GM19099 (cell line): ENCODE data around the gene TEAD1.

Experiments used
- POLR2A ChIP-seq: IDR thresholded peaks from 3 replicates; pipeline ENCODE4 v1.6.1; 2011; ENCODE audit warnings: low read depth; ENCODE audit not compliant: insufficient read length; ENCODE audit errors: extremely low read depth

TEAD1 gene

GRCh38 chr11:12800871-12801270, 126.7 kb downstream of the TEAD1 start:
- no peak for TF ChIP-seq POLR2A

DNA sequence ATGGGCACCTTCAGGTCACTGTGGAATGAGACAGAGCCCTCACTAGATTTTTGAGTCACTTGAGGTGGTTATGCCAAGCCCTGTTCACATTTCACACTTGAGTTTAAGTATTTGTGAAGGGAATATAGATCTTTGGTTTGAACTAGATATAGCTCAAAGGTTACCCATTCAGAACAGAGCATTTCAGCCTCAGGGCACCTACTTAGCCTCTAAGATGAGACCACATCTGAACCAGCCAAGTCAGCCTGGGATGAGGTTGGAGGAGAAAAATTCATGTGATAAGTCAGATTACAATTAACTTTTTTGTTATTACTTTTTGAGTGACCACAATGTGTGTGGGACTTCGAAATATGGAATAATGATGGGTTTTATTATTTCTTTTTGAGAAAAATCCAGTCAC, 127.8 kb downstream of the TEAD1 start:
- TF ChIP-seq POLR2A: no peak

- no peak for TF ChIP-seq POLR2A
Observed at GRCh38 chr11:12802418-12803085, 128.3 kb downstream of the TEAD1 start.

- TF ChIP-seq POLR2A: no peak
Observed at GRCh38 chr11:12803086-12803826, 129.0 kb downstream of the TEAD1 start.

GRCh38 chr11:12806113-12806512, 131.9 kb downstream of the TEAD1 start:
- no peak for TF ChIP-seq POLR2A

GRCh38 chr11:12807621-12808020, 133.4 kb downstream of the TEAD1 start:
- TF ChIP-seq POLR2A: no peak

DNA sequence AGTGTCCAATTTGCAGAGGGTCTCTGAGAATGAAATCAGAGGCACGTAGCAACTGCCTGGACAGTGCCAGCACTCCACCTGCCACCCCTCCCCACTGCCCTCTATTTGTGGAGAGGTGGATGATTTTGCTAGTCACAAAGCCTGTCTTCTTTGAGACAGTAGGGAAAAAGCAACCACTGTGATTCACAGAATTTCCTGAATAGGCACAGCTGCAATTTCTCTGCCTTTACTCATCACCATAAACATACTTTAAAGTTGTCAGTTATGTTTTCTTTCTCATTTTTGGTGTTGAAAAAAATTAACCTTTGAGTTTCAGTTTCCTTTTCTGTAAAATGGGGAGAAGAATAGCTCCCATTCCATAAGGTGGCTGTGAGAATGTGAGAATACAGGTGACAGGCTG, 134.3 kb downstream of the TEAD1 start:
- no peak for TF ChIP-seq POLR2A

GRCh38 chr11:12809364-12809763, 135.1 kb downstream of the TEAD1 start:
- TF ChIP-seq POLR2A: no peak

DNA sequence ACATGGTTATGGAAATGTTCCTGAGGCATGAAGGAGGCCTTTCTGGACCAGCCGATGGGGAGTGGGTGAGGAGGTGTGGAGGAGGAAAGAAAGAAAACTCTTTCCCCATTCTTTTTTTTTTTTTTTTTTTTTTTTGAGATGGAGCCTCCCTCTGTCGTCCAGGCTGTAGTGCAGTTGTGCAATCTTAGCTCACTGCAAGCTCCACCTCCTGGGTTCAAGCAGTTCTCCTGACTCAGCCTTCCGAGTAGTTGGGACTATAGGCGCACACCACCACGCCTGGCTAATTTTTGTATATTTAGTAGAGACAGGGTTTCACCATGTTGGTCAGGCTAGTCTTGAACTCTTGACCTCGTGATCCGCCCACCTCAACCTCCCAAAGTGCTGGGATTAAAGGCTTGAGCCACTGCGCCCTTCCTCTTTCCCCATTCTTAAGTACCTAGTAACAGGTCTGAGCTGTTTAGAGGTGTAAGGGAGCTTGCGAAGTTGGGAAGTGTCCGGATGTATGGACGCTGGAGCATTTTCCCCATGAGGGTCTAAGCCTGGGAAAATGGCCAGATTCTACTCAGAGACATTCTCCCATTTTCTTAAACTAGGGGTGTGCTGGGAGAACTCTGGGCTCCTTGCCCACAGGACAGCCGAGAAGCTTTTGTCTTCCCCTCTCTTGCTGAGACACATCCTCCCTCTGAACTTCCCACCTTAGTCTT, 135.8 kb downstream of the TEAD1 start:
- no peak for TF ChIP-seq POLR2A

GRCh38 chr11:12810568-12810894, 136.3 kb downstream of the TEAD1 start:
- no peak for TF ChIP-seq POLR2A

DNA sequence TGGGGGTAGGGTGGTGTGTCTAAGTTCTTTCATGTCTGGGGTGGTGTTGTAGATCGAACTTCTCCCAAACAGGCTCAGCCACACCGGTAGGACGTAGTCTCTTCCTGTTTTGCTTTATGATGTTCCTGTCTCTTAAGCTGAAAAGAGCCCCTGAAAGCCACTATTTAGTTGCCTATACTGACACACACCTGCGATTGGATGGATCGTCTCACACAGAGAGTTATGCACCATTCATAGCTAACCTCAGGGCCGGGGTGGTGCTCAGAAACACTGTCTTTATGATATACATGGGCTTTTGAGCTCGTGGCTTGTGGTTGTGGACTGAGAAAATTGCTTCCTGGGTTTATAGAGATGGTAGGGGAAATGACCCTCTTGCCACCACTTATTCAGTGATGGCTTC, 137.6 kb downstream of the TEAD1 start:
- TF ChIP-seq POLR2A: no peak

- TF ChIP-seq POLR2A: no peak
Observed at GRCh38 chr11:12812849-12813248, 138.6 kb downstream of the TEAD1 start.

- TF ChIP-seq POLR2A: no peak
Observed at GRCh38 chr11:12813371-12814225, 139.4 kb downstream of the TEAD1 start.

DNA sequence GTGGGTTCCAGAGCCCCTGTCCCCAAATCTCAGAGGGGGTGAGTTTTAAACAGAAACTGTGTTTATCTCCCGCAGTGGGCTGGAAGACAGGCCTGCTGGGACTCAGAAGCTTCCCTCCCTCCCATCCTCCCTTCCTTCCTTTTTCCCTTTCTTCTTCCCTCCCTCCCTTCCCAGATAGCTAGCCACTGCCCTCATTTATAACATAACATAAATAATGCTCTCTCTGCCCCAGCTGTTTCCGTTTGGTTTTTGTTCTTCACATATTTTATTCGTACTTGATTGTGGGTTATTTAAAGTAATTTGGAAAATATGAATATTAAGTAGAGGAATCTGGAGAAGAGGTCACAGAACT, 140.9 kb downstream of the TEAD1 start:
- TF ChIP-seq POLR2A: no peak

DNA sequence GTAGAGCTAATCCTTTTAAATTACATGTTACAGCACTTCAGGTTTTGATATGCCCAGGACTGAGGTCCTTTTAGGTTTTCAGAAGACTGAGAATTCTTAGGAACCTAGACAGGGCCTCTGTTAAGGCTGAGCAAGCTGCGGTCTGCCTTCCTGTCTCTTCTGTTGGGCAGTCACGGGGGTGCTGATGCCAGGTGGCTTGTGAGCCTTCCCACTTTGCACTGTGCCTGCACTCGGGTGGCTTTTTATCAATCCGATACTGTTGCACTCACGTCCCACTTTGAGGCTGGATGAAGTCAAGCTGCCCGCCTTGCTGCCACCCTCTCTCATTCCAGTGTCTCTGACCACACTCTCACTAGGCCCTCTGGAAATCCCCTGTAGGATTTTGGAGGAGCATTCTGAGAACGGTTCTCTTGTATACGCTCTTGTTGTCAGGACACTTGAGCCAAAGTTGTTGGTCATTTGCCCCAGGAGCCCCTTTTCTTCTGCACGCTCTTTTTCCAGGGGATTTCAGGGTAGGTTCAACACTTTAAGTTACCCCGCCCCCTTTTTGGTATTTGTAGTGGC, 141.8 kb downstream of the TEAD1 start:
- TF ChIP-seq POLR2A: no peak
